Stimulated activated CD8-positive, alpha-beta memory T cell treated with anti-CD3 and anti-CD28 coated beads, Interleukin-15, amount 100 ng/mL, for 48 hours (primary cell): ENCODE measurements around the gene TULP4.

ENCODE experiments used
- DNase-seq, 2 donors: peaks; one replicate each; pipeline ENCODE4 v3.0.0-alpha.2; 2020; ENCODE audit warnings: low read depth in 2 of 2

Gene TULP4

GRCh38 chr6:158416883-158417759, 104.9 kb downstream of the TULP4 start:
- no peak for DNase-seq

DNA sequence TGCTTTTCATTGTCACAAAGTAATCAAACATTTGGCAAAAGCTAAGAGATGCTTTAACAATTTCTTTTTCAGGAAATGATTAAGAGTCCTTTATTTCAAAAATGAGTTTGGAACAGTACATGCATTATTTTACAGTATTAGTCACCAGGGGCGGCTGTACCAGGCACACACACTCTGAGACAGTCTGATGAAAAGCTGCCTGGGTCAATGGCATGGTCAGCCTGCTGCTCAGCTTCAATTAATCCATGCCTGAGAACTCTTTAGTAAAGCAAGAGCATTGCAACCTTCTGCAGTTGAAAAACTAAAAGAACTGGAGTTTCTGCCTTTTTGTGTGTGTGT, 105.5 kb downstream of the TULP4 start:
- DNase-seq: no peak

GRCh38 chr6:158418501-158418900, 106.2 kb downstream of the TULP4 start:
- no peak for DNase-seq

DNA sequence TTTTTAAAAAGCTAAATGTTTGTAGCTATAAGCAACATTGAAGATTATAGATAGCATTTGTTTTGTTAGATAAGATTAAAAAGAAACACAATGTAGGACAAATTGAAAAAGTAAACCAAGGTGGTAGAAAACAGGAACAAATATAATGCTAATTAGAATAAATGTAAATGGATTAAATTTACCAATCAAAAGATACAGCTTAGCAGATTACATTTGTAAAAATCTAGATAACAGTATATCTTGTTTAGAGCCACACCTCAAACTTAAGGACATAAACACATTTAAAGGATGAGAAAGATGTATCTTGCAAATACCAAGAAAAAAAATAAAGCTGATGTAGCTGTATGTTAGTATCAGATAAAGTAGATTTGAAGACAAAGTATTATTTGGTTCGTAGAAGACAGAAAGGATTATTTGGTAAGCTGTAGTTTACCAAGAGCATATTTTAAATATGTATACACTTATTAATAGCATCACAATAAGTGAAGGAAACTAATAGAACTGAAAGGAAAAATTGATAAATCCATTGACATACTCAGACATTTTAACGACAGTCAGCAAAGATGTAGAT, 107.2 kb downstream of the TULP4 start:
- DNase-seq: no peak

DNA sequence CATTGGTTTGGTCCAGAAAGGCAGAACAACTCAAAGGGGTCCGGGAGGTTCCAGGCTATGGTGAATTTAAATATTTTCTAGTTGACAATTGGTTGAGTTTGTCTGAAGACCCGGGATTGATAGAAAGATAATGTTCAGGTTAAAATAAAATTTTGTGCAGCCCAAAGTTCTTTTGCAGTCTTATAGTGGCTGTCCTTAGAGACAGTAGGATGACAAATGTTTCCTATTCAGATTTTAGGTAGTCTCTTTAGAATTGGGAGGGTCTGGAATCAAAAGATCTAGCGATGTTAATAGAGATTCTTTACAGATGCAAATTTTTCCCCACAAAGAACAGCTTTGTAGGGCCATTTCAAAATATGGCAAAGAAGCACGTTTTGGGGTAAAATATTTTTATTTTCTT, 109.1 kb downstream of the TULP4 start:
- no peak for DNase-seq

GRCh38 chr6:158422629-158423238, 110.5 kb downstream of the TULP4 start:
- no peak for DNase-seq

DNA sequence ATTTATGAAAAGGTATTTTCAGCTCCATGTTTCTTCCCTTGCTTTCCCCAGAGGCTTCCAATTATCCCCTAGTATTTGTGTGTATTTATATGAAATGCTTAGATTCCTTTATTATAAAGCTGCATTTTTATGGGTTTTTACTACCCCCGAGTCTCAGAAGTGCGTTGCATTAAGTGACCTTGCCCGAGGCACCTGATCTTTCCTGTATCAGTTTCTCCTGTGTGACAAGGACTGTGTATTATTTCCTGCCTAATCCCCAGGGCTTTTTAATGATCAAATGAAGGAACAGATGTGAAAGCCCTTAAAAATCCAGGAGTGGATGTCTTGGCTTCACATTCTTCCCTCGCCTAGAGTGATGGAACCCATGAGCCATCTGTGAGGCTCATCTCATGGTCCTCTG, 118.8 kb downstream of the TULP4 start:
- DNase-seq: no peak

DNA sequence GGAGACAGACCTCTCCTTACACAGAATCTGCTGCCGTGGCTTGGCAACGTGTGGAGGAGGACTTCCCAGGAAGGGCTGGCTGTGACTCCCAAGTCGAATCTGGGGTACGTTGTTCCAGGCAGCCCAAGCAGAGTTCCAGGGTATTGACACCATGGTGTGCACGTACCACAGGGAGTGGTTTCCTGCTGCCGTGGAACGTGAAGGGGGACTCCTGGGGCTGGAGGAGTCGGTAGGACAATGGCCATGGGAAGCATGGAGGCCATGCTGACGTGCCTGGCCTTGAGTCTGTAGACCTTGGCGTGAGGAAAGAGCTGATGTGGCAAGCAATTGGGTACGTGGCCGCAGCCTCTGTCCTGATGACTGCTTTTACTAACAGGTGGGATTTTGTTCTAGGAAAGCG, 119.3 kb downstream of the TULP4 start:
- DNase-seq: no peak

DNA sequence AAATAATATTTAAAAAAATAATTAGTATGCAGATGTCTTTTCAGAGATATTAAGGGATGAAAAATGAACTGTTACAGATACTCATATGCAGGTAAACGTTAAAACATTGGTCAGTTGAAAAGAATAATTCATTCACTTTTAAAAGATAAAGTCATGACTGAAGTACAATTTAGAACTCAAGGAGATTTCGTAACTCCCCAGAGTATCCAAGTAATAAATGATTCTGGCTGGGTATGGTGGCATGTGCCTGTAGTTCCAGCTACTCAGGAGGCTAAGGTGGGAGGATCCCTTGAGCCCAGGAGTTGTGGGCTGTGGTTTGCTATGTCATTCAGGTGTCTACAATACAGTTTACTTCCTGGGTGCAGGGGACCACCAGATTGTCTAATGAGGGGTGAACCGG, 125.3 kb downstream of the TULP4 start:
- DNase-seq: no peak

DNA sequence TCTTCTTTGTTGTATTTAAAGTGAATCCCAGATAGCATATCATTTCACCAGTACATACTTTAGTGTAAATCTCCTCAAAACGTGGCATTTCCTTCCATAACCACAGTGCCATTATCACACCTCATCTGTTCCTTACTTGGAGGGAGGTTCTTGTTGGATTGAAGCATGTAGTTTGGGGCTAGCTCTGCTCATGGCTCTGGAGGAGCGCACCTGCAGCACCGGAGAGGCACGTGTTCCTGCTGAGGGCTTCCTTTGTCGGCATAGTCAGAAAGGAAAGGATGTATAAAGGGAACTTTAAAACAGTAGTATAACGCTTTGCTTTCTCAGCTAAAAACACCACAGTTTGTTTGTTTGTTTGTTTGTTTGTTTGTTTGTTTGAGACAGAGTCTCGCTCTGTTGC, 126.0 kb downstream of the TULP4 start:
- no peak for DNase-seq

GRCh38 chr6:158439255-158439654, 127.0 kb downstream of the TULP4 start:
- no peak for DNase-seq

- DNase-seq: no peak
Measured at GRCh38 chr6:158441716-158442215, 129.5 kb downstream of the TULP4 start.

DNA sequence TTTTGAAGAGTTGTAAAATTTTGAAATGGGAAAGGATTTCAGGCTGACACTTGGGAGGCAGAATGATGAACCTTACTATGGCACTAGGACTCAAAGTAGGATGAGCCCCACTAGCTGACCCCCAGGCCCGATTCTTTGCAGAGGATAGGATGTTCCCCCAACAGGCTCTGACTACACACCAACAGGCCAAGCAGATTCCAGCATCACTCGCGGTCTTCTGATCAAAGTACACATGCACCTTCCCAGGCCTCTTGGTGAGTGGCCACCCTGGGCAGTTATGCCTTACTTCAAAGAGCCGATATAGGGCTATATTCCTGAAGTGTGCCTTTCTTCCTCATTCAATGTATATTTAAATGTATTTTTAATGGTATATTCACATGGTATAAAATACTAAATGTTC, 130.0 kb downstream of the TULP4 start:
- DNase-seq: no peak

DNA sequence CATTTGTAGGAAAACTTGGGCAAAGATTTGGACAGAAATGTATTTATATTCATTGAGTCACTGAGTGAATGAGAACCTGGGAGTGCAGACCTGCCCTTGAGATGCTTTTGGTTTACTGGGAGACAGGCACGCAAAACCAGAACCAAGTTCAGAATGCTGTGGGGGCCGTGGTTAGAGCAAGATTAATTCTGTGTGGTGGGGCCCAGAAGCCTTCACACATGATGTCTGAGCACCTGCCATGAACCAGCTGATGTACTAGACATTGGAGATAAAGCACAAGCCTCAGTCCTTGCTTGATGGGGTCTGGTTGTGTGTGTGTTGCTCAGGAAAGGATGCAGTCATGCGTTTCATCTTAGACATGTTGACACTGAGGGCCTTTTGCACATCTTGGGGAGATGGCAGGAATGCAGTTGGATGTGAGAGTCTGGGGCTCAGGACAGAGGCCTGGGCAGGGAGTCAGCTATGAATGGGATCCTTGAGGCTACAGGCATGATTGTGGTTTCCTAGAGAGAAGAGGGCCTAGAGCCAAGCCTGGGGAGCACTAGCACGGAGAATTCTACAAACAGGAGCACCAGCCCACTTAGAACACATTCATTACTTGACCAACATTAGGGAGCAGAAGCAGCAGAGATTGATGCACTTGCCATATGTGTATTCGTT, 133.3 kb downstream of the TULP4 start:
- no peak for DNase-seq

DNA sequence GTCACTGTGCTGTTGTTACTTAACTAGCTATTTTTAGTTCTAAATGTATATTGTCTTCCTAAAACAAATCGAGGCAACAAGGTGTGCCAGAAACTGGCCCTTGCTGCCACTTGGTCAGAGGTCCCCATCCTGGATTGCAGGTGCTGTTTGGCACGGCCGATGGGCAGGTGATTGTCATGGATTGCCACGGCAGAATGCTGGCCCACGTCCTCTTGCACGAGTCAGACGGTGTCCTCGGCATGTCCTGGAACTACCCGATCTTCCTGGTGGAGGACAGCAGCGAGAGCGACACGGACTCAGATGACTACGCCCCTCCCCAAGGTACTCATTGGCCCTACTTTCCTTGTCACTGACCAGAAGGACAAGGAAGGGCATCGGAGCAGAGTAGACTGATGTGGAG, 136.6 kb downstream of the TULP4 start:
- no peak for DNase-seq

- DNase-seq: no peak
Measured at GRCh38 chr6:158452191-158452590, 139.9 kb downstream of the TULP4 start.

DNA sequence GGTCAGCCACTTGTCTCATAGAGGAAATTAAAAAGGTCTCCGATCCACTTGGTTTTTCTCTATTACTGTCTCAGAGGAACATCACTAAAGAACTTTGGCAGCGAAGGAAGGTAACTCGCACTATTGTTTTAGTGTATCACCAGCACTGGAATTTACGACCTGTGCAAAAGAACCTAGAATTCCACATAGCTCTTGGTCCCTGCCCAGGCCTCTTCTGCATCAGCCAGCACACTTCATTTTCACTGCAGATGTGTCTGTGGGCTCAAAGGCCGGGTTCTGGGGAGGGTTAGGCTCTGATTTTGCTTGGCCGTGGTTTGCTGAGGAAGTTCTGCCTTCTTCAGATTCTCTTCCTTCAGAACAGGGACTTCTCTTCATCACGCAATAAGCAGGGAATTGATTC, 144.9 kb downstream of the TULP4 start:
- no peak for DNase-seq

- DNase-seq: no peak
Measured at GRCh38 chr6:158457616-158458278, 145.5 kb downstream of the TULP4 start.

DNA sequence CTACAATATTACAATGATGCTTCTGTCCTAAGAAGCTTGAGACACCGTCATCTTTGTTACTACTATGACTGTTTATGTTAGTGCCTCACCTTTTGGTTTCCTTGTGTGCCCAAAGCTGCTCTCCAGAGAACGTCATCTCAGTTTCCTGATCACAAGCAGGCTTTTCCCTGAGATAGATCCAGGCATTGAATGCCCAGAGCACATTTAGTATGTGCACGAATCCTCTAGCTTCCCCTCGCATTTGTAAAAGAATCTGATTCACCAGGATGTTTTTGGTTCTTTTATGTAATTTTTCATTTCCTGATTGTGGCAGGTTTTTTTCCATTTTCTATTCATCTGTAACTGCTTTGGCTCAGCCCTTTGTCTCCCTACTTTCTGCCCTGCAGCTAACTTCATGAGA, 147.5 kb downstream of the TULP4 start:
- DNase-seq: no peak

DNA sequence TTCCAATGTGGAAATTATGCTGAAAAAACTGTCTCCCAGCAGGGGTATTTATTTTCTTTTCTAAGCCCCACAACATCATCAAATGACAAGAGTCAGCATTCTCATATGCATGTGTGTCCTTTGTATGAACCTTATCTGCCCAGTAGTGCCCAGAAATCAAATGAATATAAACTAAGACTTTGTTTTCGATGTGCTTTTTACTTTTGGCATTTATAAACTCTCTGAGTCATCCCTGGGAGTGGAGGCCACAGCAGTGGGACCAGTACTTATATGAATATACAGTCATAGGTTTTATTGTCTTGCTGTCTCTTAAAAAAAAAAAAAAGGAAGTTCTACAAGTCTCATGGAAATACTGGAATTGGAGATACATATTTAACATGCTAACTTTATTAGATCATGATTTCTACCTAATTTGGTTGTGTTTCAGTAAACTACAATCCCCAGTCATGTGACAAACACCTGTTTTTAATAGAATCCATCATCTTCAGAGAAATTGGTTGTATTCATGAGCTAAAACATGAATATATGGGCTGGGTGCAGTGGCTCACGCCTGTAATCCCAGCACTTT, 148.4 kb downstream of the TULP4 start:
- DNase-seq: no peak

- no peak for DNase-seq
Measured at GRCh38 chr6:158461954-158462353, 149.7 kb downstream of the TULP4 start.

DNA sequence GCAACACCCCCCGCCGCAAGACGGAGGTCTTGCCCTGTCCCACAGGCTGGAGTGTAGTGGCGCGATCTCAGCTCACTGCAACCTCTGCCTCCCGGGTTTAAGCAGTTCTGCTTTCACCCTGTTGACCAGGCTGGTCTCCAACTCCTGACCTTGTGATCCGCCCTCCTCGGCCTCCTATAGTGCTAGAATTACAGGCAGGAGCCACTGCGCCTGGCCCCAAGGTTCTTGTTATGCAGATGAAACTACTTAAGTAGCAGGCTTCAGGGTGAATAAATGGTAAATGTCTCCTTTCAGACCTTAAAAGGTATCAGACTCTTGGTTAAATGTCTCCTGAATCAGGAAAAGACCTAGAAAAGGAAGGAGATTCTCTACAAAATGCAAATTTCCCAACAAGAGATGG, 152.2 kb downstream of the TULP4 start:
- no peak for DNase-seq
